22Rv1 (cell line): ENCODE data around the gene SNX8.

ENCODE experiments used
- H3K27ac ChIP-seq: fragments of 450-650 bp; 2 replicates; pipeline ENCODE4 v1.5.1; 2017
- ZFX ChIP-seq: fragments of 450-650 bp; IDR thresholded peaks from 2 replicates; pipeline ENCODE4 v1.6.1; 2017; ENCODE audit warnings: antibody characterized with exemption, borderline replicate concordance
- TF ChIP-seq, protein P1 (sequence below): fragments of 450-650 bp; IDR thresholded peaks from 2 replicates; pipeline ENCODE4 v1.5.1; 2017; ENCODE audit warnings: mild to moderate bottlenecking

Gene SNX8

DNA sequence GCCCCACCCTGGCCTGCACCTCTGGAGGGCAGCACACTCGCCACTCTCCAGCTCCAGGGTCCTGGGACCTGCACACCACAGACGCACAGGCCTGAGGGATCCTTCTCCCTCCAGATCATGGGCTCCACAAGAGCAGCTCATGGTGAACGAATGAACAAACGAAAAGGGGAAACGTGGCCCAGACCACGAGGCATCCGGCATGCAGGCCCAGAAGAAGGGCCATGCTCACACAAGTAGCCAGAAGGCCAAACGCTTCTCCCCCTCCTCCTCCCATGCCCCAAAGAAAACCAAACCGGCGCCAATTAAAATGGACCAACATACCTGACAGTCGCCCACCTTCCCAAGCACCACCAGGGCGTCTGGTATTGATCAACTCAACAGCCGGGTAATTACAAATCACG lies 111.9 kb downstream of the SNX8 start:
- TF ChIP-seq ZFX: no peak
- TF ChIP-seq, protein P1, sequence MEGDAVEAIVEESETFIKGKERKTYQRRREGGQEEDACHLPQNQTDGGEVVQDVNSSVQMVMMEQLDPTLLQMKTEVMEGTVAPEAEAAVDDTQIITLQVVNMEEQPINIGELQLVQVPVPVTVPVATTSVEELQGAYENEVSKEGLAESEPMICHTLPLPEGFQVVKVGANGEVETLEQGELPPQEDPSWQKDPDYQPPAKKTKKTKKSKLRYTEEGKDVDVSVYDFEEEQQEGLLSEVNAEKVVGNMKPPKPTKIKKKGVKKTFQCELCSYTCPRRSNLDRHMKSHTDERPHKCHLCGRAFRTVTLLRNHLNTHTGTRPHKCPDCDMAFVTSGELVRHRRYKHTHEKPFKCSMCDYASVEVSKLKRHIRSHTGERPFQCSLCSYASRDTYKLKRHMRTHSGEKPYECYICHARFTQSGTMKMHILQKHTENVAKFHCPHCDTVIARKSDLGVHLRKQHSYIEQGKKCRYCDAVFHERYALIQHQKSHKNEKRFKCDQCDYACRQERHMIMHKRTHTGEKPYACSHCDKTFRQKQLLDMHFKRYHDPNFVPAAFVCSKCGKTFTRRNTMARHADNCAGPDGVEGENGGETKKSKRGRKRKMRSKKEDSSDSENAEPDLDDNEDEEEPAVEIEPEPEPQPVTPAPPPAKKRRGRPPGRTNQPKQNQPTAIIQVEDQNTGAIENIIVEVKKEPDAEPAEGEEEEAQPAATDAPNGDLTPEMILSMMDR: no peak
- no peak overlapping the region for H3K27ac ChIP-seq
